ENCODE data around the gene PPP6R2. TPM values are rescaled to one million over a fixed set of nuclear protein-coding genes. Genes with fewer than 3 reads are reported as not detected.

The PPP6R2 gene
- total and polyA plus RNA-seq, 2 donors (not counting 3 experiments of a cell fraction or from before 2014, with no cell fraction given) = 38.6 to 54.6 TPM

- intact Hi-C loops (cut with micrococcal nuclease) = no loop called here
These were observed 116.5 kb downstream of the PPP6R2 start for GRCh38 chr22:50459496-50460140.

More at GRCh38 chr22:50459496-50460140, 116.5 kb downstream of the PPP6R2 start:
- H3K4me3 ChIP-seq (replicated peaks in 1 of 3; ENCODE audit: insufficient read depth in 1 of 3, low read depth in 1 of 3, low read length in 3 of 3) = no peak overlapping the region
- no TSS peak for BruUV-seq (replicated peaks)
- no peaks in the 10 kb centered on the region for H3K27me3 ChIP-seq (ENCODE audit: control insufficient read depth in 2 of 2, insufficient read depth in 2 of 2, low read length in 2 of 2)
- no peaks in the 10 kb centered on the region for H3K9me1 ChIP-seq (replicated peaks; ENCODE audit: control insufficient read depth, extremely low read depth, insufficient read depth, low read length)
- DNase-seq (ENCODE audit: low read depth, low spot score) (no peak), FAIRE-seq (no peak)
- TF ChIP-seq JUN (IDR thresholded peaks at IDR 0.05; ENCODE audit: borderline replicate concordance, insufficient read depth, insufficient read length, low read depth) (no peak), POLR2AphosphoS5 (IDR thresholded peaks at IDR 0.05; ENCODE audit: insufficient read depth, low read depth, low read length) (no peak), CTCF (IDR thresholded peaks at IDR 0.05; ENCODE audit: extremely low read depth in 1 of 2, insufficient read depth in 1 of 2, low read depth in 1 of 2, low read length in 2 of 2) (no peak), MAX (IDR thresholded peaks at IDR 0.05; ENCODE audit: insufficient read depth, insufficient read length) (no peak), GATA2 (IDR thresholded peaks at IDR 0.05; ENCODE audit: insufficient read depth, insufficient read length, low read depth, low read length) (no peak), MYC (IDR thresholded peaks at IDR 0.05; ENCODE audit: low read depth, low read length) (no peak), EZH2 (IDR thresholded peaks at IDR 0.05; ENCODE audit: borderline replicate concordance, low read depth, low read length, severe bottlenecking) (no peak), FOS (IDR thresholded peaks at IDR 0.05; ENCODE audit: borderline replicate concordance, insufficient read depth, low read length) (no peak), POLR2A (IDR thresholded peaks at IDR 0.05; ENCODE audit: low read depth, low read length) (no peak)
- no peaks in the 10 kb centered on the region for H3K4me1 ChIP-seq (ENCODE audit: control insufficient read depth, extremely low read depth, insufficient read depth, low read length)
- no peak overlapping the region for H3K9ac ChIP-seq (replicated peaks; ENCODE audit: extremely low read depth, insufficient read depth, low read length)
- no peaks in the 10 kb centered on the region for H3K79me2 ChIP-seq (ENCODE audit: control insufficient read depth, insufficient read depth, low read length)
- peaks cover 0 to 70% of the 10 kb centered on the region in 2 experiments for H3K36me3 ChIP-seq (ENCODE audit: control insufficient read depth in 2 of 2, extremely low read depth in 1 of 2, insufficient read depth in 2 of 2, low read length in 2 of 2)
- no peak overlapping the region for H3K27ac ChIP-seq (ENCODE audit: insufficient read depth, low read depth, low read length)
- H2AFZ ChIP-seq (ENCODE audit: low read depth, low read length) = no peak overlapping the region
- ChIA-PET POLR2A (no interaction called here), CTCF (no interaction called here)
- H3K9me3 ChIP-seq (replicated peaks; ENCODE audit: control insufficient read depth, insufficient read depth, low read length) = no peaks in the 10 kb centered on the region
- H3K4me2 ChIP-seq (ENCODE audit: insufficient read depth, low read length) = no peak overlapping the region
- H4K20me1 ChIP-seq (replicated peaks; ENCODE audit: control insufficient read depth, extremely low read depth, insufficient read depth, low read length) = no peaks in the 10 kb centered on the region
- dilution Hi-C loops (cut with MboI; ENCODE audit: extremely low pct_ligation_motif_present, low sequenced_read_pairs) = no loop called here
